ENCODE data around the gene MTHFR. TPM values are rescaled to one million over a fixed set of nuclear protein-coding genes. Genes with fewer than 3 reads are reported as not detected.

The MTHFR gene
- total and polyA plus RNA-seq, 2 donors from 2014 or later: 10.6 to 65.5 TPM

DNA sequence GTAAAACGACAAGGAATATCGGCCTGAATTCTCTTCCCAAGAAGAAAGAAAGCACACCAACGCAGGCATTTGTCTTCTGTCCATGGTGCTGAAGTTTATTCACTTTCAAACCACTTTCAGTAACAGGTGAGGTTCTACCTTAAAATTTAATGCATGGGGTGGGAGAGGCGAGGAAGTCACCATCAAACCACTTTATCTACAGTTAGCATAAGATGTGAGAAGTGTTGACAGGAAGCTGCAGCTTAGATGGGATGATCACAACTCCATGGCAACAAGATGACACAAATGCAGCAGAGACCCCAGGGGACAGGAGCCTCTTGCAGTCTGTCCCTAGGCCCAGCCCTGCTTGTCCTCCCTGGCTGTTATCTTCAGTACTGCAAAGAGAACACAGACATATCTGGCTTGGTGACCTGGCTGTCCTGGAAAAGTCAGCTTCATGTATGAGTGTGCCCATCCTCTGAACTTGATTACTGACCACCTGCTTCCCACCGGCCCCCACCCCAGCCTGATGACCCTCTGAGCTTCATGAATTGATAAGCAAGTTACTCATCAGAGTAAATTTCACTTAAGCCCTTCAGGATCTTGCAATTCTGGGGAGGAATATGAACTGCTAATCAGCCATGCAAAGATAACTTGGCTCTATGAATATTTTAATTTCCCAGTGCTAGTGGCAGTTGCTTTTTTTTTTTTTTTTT lies 40.0 kb upstream of the MTHFR start:
- peaks cover 5 to 39% (median 26%) of the 10 kb centered on the region in 3 donors for H3K36me3 ChIP-seq (ENCODE audit: control insufficient read depth in 2 of 3, insufficient read depth in 3 of 3, low read length in 3 of 3)
- FAIRE-seq: no peak
- intact Hi-C loops (cut with DNase I): no loop called here

DNA sequence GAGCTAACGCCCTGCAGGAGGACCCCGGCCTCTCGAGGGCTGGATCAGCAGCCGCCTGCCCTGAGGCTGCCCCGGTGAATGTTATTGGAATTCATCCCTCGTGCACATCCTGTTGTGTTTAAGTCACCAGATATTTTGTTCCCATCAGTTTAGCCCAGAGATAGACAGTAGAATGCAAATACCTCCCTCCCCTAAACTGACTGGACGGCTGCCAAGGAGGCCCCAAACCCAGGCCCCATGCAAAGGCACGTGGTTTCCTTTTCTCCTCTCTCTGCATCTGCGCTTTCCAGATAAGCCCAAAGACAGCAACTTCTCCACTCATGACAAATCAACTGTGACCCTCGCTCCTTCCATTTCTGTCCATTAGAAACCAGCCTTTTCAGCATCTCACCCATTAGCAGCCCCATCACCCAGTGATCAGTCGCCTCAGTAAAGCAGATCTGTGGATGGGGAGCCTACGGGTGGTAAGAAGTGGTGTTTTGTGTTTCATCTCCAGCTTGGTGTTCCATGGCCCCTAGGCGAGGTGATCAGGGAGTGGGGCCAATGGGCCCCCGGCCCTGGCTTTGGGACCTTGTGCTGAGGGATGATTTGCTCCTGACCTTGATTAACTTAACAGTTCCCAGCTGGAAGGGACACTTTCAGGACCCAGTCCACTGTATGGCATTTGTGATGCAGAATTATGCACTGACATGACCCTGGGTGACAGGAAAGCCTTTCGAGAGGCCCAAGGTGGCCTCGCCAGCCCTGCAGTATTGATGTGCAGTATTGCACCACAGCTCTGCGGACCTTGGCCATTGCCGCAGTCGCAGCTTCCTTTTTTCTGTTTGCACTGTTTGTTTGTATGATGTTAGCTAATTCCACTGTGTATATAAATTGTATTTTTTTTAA lies 36.6 kb upstream of the MTHFR start:
- Histone ChIP-seq H3K27me3 (ENCODE audit: control insufficient read depth, insufficient read depth, low read length) (no peaks in the 10 kb centered on the region), H3K4me1 (ENCODE audit: control insufficient read depth in 2 of 3, insufficient read depth in 2 of 3, low read depth in 1 of 3, low read length in 3 of 3) (no peaks in the 10 kb centered on the region), H3K27ac (ENCODE audit: low read depth in 2 of 2, low read length in 2 of 2) (no peak overlapping the region), H3K9ac (ENCODE audit: low read length in 3 of 3) (no peak overlapping the region), H3K36me3 (ENCODE audit: control insufficient read depth in 2 of 3, insufficient read depth in 3 of 3, low read length in 3 of 3) (peaks cover 13 to 69% (median 51%) of the 10 kb centered on the region in 3 donors), H3K9me3 (ENCODE audit: control insufficient read depth in 2 of 3, insufficient read depth in 1 of 3, low read length in 3 of 3) (no peaks in the 10 kb centered on the region), H3K4me3 (ENCODE audit: low read length in 3 of 3) (no peak overlapping the region)
- intact Hi-C loops (cut with DNase I): no loop called here
- TF ChIP-seq, protein P1, sequence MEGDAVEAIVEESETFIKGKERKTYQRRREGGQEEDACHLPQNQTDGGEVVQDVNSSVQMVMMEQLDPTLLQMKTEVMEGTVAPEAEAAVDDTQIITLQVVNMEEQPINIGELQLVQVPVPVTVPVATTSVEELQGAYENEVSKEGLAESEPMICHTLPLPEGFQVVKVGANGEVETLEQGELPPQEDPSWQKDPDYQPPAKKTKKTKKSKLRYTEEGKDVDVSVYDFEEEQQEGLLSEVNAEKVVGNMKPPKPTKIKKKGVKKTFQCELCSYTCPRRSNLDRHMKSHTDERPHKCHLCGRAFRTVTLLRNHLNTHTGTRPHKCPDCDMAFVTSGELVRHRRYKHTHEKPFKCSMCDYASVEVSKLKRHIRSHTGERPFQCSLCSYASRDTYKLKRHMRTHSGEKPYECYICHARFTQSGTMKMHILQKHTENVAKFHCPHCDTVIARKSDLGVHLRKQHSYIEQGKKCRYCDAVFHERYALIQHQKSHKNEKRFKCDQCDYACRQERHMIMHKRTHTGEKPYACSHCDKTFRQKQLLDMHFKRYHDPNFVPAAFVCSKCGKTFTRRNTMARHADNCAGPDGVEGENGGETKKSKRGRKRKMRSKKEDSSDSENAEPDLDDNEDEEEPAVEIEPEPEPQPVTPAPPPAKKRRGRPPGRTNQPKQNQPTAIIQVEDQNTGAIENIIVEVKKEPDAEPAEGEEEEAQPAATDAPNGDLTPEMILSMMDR (IDR thresholded peaks at IDR 0.05; ENCODE audit: borderline replicate concordance, extremely low read depth, insufficient read depth): no peak
- DNase-seq: peak in 3 of 5 donors; percentile 21 to 76 (median 65)
- FAIRE-seq: no peak

More for the DNA sequence above, 40.0 kb upstream of the MTHFR start:
- no peak overlapping the region for H3K9ac ChIP-seq (ENCODE audit: low read length in 3 of 3)
- no peaks in the 10 kb centered on the region for H3K9me3 ChIP-seq (ENCODE audit: control insufficient read depth in 2 of 3, insufficient read depth in 1 of 3, low read length in 3 of 3)
- H3K4me1 ChIP-seq (ENCODE audit: control insufficient read depth in 2 of 3, insufficient read depth in 2 of 3, low read depth in 1 of 3, low read length in 3 of 3): no peaks in the 10 kb centered on the region
- H3K4me3 ChIP-seq (ENCODE audit: low read length in 3 of 3): no peak overlapping the region
- TF ChIP-seq, protein P1 (IDR thresholded peaks at IDR 0.05; ENCODE audit: borderline replicate concordance, extremely low read depth, insufficient read depth): no peak
- H3K27ac ChIP-seq (ENCODE audit: low read depth in 2 of 2, low read length in 2 of 2): no peak overlapping the region
- DNase-seq: peak in 3 of 5 donors; percentile 18 to 76 (median 66)
- no peaks in the 10 kb centered on the region for H3K27me3 ChIP-seq (ENCODE audit: control insufficient read depth, insufficient read depth, low read length)

DNA sequence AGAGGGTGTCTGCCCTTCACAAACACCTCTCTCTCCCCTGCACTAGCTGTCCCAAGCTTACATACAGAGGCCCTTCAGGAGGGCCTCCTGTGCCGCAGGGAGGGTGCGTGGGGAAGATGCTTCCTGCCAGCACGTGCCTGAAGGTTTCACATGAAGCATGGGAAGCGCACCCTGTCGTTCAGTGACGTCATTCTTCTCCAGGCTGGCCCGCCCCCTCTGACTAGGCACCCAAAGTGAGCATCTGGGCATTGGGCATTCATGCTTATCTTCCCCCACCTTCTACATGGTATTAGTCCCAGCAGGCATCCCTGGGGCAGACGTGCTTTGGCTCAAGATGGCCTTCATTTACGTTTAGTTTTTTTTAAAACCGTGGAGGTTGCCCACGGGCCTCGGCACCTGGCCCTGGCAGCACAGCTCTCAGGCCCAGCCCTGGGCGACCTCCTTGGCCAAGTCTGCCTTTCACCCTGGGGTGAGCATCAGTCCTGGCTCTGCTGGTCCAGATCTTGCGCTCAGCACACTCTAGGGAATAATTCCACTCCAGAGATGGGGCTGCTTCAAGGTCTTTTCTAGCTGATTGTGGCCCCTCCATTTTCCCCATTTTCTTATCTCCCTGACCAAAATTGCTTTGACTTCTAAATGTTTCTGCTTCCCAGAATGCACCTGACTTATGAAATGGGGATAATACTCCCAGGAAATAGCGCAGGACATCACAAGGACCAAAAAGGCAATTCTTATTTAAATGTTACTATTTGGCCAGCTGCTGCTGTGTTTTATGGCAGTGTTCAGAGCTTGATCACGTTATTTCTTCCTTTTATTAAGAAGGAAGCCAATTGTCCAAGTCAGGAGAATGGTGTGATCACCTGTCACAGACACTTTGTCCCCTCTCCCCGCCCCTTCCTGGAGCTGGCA lies 35.7 kb upstream of the MTHFR start:
- FAIRE-seq: no peak
- no peak overlapping the region for H3K27ac ChIP-seq (ENCODE audit: low read depth in 2 of 2, low read length in 2 of 2)
- peak in 1 of 5 donors; percentile 53 for DNase-seq
- intact Hi-C loops (cut with DNase I): no loop called here
- H3K36me3 ChIP-seq (ENCODE audit: control insufficient read depth in 2 of 3, insufficient read depth in 3 of 3, low read length in 3 of 3): peaks cover 13 to 69% (median 55%) of the 10 kb centered on the region in 3 donors
- no peaks in the 10 kb centered on the region for H3K4me1 ChIP-seq (ENCODE audit: control insufficient read depth in 2 of 3, insufficient read depth in 2 of 3, low read depth in 1 of 3, low read length in 3 of 3)
- no peaks in the 10 kb centered on the region for H3K9me3 ChIP-seq (ENCODE audit: control insufficient read depth in 2 of 3, insufficient read depth in 1 of 3, low read length in 3 of 3)
- H3K27me3 ChIP-seq (ENCODE audit: control insufficient read depth, insufficient read depth, low read length): no peaks in the 10 kb centered on the region
- H3K4me3 ChIP-seq (ENCODE audit: low read length in 3 of 3): no peak overlapping the region
- TF ChIP-seq, protein P1 (IDR thresholded peaks at IDR 0.05; ENCODE audit: borderline replicate concordance, extremely low read depth, insufficient read depth): no peak
- no peak overlapping the region for H3K9ac ChIP-seq (ENCODE audit: low read length in 3 of 3)

Data from kidney (tissue), 14 donors.